DOHH2 (cell line): ENCODE data around the gene DNAJB12.

ENCODE experiments used
- H3F3A ChIP-seq: fragments of 200-600 bp; sonication (generic), shearing (Covaris generic); 2 replicates; pipeline ENCODE4 v1.6.0; 2016; ENCODE audit warnings: antibody characterized with exemption, mild to moderate bottlenecking; ENCODE audit not compliant: control insufficient read depth, insufficient read depth
- H3K27ac ChIP-seq: fragments of 200-600 bp; sonication (generic); 2 replicates; pipeline ENCODE4 v1.5.1; 2014; ENCODE audit warnings: low read depth, mild to moderate bottlenecking, low read length, moderate library complexity
- H3K27me3 ChIP-seq: fragments of 200-600 bp; sonication (generic); 2 replicates; pipeline ENCODE4 v1.6.1; 2014; ENCODE audit warnings: mild to moderate bottlenecking, low read length, mixed read lengths; ENCODE audit not compliant: control insufficient read depth
- H3K36me3 ChIP-seq: fragments of 200-600 bp; sonication (generic); 2 replicates; pipeline ENCODE4 v1.6.1; 2014; ENCODE audit warnings: mild to moderate bottlenecking, low read length, moderate library complexity, mixed read lengths; ENCODE audit not compliant: control insufficient read depth
- H3K4me1 ChIP-seq: fragments of 200-600 bp; sonication (generic); 2 replicates; pipeline ENCODE4 v1.6.1; 2014; ENCODE audit warnings: mild to moderate bottlenecking, low read length, mixed read lengths; ENCODE audit not compliant: control insufficient read depth
- H3K4me2 ChIP-seq: fragments of 200-600 bp; sonication (generic); 2 replicates; pipeline ENCODE4 v1.6.0; 2014; ENCODE audit warnings: mild to moderate bottlenecking, low read length, moderate library complexity
- H3K4me3 ChIP-seq: fragments of 200-600 bp; sonication (generic); 2 replicates; pipeline ENCODE4 v1.5.1; 2014; ENCODE audit warnings: mild to moderate bottlenecking, low read length, mixed read lengths
- H3K79me2 ChIP-seq: fragments of 200-600 bp; sonication (generic); 2 replicates; pipeline ENCODE4 v1.6.1; 2014; ENCODE audit warnings: mild to moderate bottlenecking, low read length, mixed read lengths; ENCODE audit not compliant: control insufficient read depth
- H3K9me2 ChIP-seq: fragments of 200-600 bp; sonication (generic); replicated peaks from 2 replicates; pipeline ENCODE4 v1.6.1; 2014; ENCODE audit warnings: mild to moderate bottlenecking, low read length, mixed read lengths; ENCODE audit not compliant: control insufficient read depth
- H3K9me3 ChIP-seq: fragments of 200-600 bp; sonication (generic); 2 replicates; pipeline ENCODE4 v1.6.1; 2014; ENCODE audit warnings: antibody characterized with exemption, low read length, mixed read lengths; ENCODE audit not compliant: control insufficient read depth, insufficient read depth
- H4K20me1 ChIP-seq: fragments of 200-600 bp; sonication (generic); 2 replicates; pipeline ENCODE4 v1.6.0; 2014; ENCODE audit warnings: low read depth, mild to moderate bottlenecking, antibody characterized with exemption, low read length, moderate library complexity; ENCODE audit not compliant: control insufficient read depth, insufficient read depth
- CTCF ChIP-seq: fragments of 200-600 bp; sonication (generic); IDR thresholded peaks from one replicate; pipeline ENCODE4 v1.5.1; 2014; ENCODE audit warnings: antibody characterized with exemption, mild to moderate bottlenecking, low read depth, low read length; ENCODE audit not compliant: poor library complexity, severe bottlenecking
- EZH2phosphoT487 ChIP-seq: fragments of 200-600 bp; sonication (generic); IDR thresholded peaks from 2 replicates; pipeline ENCODE4 v1.6.1; 2017; ENCODE audit warnings: borderline replicate concordance, mild to moderate bottlenecking, antibody characterized with exemption, low read length, moderate library complexity, mixed read lengths

DNAJB12 gene

GRCh38 chr10:72334825-72335393 is 19.8 kb downstream of the DNAJB12 start:
- Histone ChIP-seq H3K4me1 (peaks cover 61% of the 10 kb centered on the region), H3K27me3 (no peaks in the 10 kb centered on the region), H3K79me2 (peaks cover 2% of the 10 kb centered on the region; the same call in 1 of the 2 replicates), H3K36me3 (peaks cover 51% of the 10 kb centered on the region), H3K4me2 (peak overlapping the region; percentile 64), H3F3A (peaks cover 15% of the 10 kb centered on the region), H3K9me3 (no peaks in the 10 kb centered on the region), H3K9me2 (no peaks in the 10 kb centered on the region), H4K20me1 (no peaks in the 10 kb centered on the region), H3K4me3 (peak overlapping the region; percentile 39), H3K27ac (peak overlapping the region; percentile 90)
- TF ChIP-seq CTCF, result peak; percentile 54
- TF ChIP-seq EZH2phosphoT487, result no peak

- peaks cover 15% of the 10 kb centered on the region for H3F3A ChIP-seq
- peaks cover 50% of the 10 kb centered on the region for H3K36me3 ChIP-seq
- no peaks in the 10 kb centered on the region for H3K9me3 ChIP-seq
- peak overlapping the region; percentile 64 for H3K4me2 ChIP-seq
- no peaks in the 10 kb centered on the region for H3K9me2 ChIP-seq
- no peaks in the 10 kb centered on the region for H3K27me3 ChIP-seq
- peak overlapping the region; percentile 39 for H3K4me3 ChIP-seq
- peaks cover 2% of the 10 kb centered on the region; the same call in 1 of the 2 replicates for H3K79me2 ChIP-seq
- TF ChIP-seq CTCF (no peak), EZH2phosphoT487 (no peak)
- H4K20me1 ChIP-seq, result no peaks in the 10 kb centered on the region
- peak overlapping the region; percentile 90 for H3K27ac ChIP-seq
- H3K4me1 ChIP-seq, result peaks cover 67% of the 10 kb centered on the region
Measured at GRCh38 chr10:72334196-72334824, 20.4 kb downstream of the DNAJB12 start.

- H3K4me1 ChIP-seq, result peaks cover 77% of the 10 kb centered on the region
- H3K9me2 ChIP-seq, result no peaks in the 10 kb centered on the region
- H3K27me3 ChIP-seq, result no peaks in the 10 kb centered on the region
- H3K27ac ChIP-seq, result peak overlapping the region; percentile 90
- no peaks in the 10 kb centered on the region for H4K20me1 ChIP-seq
- H3K79me2 ChIP-seq, result peaks cover 2% of the 10 kb centered on the region; the same call in 1 of the 2 replicates
- H3K4me2 ChIP-seq, result peak overlapping the region; percentile 93
- H3K36me3 ChIP-seq, result peaks cover 50% of the 10 kb centered on the region
- H3K9me3 ChIP-seq, result no peaks in the 10 kb centered on the region
- peaks cover 15% of the 10 kb centered on the region for H3F3A ChIP-seq
- H3K4me3 ChIP-seq, result peak overlapping the region; percentile 78
- no peak for TF ChIP-seq EZH2phosphoT487
- no peak for TF ChIP-seq CTCF
Measured at GRCh38 chr10:72333112-72334015, 21.4 kb downstream of the DNAJB12 start.
